HG02840 (cell line): ENCODE results near the gene IKZF3.
"Not testable (repeated sequence)": the region's sequence is repeated elsewhere in the genome, so short reads cannot be mapped to it uniquely, and the experiment has no call there.

Experiments
- ATAC-seq: cut with Tn5 transposase; IDR thresholded peaks from one replicate; pipeline ENCODE4 v1.9.1; 2021; ENCODE audit warnings: mild to moderate bottlenecking, moderate library complexity, moderate number of reproducible peaks; ENCODE audit not compliant: unreplicated experiment, low FRiP score

The IKZF3 gene

DNA sequence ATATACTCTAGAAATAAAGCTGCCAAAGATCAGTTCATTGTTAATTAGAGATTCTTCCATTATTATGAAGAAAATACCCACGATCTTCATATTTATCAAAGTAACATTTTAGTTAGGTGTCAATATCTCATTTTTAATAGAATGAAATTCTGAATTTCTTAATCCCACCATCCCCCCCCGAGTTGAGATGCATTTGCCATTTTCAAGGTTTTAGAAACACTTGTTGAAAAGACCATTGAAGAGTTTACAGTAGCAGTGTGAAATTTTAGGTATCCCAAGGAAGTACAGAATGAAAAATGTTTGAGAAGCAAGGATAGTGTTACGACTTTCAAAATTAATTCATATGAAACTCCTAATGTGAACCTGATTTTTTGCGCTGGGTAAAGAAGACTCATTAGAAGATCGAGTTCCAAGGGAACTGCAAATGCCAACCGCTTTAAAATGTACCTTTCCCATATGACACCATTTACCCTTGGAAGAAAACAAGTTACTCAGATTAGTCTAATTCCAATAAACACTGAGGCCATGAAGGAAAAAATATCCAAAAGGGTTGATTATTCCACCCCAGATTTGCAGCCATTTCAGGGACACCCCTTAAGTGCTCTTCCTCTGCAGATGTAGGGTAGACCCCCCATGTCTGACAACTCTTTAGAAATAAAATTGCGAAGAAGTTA, 731 bp downstream of the IKZF3 start:
- ATAC-seq = no peak

DNA sequence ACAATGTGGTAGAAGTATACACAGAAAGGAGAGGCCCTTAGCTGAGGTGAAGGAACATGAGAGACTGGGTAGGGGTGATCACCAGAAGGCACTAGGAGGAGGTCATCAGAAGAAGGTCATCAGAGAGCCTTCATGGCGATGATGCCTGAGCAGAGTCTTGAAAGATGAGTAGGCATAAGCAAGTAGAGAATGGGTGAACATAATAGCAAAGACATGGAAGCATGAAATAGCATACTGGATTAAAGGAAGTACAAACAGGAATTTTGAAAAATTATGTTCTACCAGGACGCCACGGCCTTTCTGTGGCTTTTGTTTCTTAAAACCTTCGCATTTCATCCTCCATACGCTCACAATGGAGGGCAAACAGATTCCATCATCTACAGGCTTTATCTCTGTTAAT, 2.9 kb downstream of the IKZF3 start:
- ATAC-seq = no peak

DNA sequence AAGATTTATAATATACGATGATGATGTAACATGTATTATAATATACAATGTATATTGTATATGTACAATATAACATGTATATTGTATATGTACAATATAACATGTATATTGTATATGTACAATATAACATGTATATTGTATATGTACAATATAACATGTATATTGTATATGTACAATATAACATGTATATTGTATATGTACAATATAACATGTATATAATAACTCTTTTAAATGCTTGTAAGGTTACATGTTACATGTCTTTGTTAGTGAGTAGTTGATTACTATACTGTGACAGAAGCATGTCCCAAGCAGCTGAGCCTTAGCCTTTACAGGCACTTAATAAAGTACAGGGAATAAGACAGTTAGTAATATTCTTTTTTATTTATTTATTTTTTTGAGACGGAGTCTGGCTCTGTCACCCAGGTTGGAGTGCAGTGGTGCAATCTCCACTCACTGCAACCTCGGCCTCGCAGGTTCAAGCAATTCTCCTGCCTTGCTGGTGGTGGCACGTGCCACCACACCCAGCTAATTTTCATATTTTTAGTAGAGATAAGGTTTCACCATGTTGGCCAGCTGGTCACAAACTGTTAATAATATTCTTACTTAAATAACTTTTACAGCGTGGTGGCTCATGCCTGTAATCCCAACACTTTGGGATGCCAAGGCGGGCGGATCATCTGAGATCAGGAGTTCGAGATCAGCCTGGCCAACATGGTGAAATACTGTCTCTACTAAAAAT, 8.0 kb downstream of the IKZF3 start:
- ATAC-seq = not testable (repeated sequence)

DNA sequence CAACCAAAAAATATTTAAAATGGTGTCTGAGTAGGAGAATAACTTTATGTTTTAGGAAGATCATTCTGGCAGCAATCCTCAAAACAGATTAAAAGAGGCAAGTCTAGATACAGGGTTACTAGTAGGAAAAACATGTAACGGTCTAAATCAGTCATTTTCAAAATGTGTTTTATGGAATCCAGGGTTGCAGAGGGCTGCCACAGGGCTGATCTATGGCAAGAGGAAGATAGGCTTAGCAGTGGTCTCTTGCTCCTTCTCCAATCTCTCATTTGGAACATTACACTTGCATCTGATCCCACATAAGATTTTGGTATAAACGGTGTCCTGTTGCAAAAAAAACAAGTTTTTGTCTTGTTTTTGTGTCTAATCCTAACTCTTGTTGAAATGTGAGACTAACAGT, 9.2 kb downstream of the IKZF3 start:
- no peak for ATAC-seq

DNA sequence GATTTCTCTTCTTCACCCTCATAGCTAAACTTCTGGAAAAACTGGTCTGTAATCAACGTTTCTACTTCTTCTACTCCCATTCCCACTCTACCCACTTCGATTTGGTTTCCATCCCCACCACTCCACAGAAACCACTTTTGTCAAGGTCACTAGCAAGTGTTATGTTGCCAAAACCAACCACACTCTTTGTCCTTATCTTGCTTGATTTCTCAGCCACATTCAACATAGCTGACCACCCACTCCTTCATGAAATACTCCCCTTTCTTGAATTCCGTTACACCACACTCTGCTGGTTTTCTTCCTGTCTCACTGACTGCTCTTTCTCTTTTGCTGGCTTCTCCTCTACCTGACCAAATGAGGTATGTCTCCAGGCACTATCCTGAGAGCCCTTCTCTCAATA, 11.9 kb downstream of the IKZF3 start:
- no peak for ATAC-seq

DNA sequence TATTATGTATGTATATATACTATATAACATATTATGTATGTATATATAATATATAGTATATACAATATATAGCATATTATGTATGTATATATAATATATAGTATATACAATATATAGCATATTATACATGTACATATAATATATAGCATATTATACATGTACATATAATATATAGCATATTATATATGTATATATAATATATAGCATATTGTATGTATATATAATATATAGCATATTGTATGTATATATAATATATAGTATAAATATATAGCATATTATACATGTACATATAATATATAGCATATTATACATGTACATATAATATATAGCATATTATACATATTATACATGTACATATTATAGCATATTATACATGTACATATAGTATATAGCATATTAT, 13.9 kb downstream of the IKZF3 start:
- not testable (repeated sequence) for ATAC-seq

DNA sequence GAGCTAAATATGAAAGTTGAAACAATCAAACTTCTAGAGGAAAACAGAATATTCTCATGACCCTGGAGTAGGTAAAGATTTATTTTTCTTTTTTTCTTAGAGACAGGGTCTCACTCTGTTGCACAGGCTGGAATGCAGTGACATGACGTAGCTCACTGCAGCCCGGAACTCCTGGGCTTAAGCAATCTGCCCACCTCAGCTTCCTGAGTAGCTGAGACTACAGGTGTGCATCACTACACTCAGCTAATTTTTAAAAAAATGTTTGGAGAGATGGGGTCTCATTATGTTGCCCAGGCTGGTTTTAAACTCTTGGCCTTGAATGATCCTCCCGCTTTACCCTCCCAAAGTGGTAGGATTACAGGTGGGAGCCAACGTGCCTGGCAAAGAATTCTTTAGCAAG, 15.5 kb downstream of the IKZF3 start:
- no peak for ATAC-seq

DNA sequence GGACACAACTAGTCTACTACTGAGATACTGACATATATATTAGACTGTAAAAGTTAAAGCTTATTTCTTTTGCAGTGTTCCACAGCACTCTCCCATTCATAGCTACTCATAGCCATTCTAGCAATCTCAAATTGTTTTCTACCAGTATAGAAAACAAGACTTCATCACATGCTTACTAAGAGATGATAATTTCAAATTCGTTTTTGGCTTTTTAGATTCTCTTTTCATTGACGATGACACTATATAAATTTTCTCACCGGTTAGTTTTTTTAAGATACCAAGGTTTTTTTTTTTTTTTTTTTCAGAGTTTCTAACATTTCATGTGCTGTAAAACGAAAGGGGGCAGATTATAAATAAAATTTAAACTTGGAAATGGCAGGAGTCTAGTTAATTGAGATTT, 17.9 kb downstream of the IKZF3 start:
- ATAC-seq = no peak

DNA sequence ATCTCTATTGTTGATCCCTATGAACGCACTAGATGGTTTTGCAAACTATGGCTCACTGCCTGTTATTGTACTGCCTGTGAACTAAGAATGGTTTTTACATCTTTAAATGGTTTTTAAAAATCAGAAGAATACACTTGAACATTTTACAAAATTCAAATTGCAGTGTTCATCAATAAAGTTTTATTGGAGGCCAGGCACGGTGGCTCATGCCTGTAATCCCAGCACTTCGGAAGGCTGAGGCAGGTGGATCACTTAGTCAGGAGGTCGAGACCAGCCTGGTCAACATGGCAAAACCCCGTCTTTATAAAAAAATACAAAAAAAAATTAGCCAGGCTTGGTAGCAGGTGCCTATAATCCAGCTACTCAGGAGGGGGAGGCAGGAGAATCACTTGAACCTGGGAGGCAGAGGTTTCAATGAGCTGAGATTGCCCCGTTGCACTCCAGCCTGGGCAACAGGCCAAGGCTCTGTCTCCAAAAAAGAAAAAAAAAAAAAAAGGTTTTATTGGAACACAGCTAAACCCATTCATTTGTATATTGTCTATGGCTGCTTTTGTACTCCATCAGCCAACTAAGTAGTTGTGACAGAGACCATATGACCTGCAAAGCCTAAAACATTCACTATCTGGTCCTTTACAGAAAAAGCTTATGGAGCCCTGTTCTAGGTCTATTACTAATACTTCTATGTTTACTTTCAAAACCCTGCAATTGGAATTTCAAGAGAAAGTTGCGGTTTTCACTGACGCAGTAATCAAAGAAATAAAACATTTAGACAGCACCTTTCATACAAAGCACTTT, 18.9 kb downstream of the IKZF3 start:
- no peak for ATAC-seq

DNA sequence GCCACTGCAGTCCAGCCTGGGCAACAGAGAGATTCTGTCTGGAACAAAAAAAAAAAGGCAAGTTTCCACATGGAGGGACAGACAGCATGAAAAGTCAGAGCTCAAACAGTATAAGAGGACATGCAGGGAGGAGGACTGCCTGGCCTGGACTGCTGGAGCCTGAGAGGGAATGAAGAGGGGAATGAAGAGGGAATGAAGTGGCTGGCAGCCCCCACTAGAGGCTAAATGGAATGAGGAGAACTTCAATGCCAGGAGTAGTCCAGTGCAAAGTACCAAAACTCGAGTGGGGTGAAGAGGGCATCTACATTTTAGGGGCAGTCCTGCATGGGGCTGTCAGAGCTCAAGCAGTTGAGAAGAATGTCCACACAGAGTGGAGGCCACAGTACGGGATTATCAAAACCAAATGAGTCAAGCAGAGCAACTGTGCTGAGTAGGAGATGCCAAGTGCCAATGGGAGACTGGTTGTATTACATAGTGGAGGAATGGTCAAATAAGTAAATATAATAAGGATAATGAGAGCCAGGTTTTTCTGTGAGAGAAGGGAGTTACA, 22.9 kb downstream of the IKZF3 start:
- ATAC-seq = no peak

DNA sequence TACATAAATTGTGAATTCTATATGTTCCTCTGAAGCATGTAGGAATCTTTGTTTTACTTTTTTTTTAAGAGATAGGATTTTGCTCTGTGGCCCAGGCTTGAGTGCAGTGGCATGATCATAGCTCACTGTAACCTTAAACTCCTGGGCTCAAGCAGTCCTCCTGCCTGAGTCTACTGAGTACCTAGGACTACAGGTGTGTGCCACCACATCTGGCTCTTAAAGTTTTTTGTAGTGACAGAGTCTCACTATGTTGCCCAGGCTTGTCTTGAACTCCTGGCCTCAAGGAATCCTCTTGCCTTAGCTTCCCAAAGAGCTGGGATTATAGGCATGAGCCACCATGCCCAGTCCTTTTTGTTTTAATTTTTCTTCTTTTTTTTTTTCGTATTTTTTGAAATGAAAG, 25.3 kb downstream of the IKZF3 start:
- ATAC-seq = no peak

DNA sequence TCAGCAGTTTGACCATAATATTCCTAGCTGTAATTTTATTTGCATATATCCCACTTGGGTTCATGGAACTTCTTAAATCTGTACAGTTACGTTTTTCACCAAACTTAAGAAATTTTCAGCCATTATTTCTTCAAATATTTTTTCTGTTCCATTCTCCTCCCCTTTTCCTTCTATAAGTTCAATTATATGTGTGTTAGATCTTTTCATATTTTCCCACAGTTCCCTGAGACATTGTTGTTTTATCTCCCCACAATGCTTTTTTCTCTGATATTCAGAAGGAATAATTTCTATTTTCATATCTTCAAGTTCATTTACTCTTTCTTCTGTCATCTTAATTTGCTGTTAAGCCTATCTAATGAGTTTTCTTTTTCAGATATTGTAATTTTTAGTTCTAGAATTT, 26.1 kb downstream of the IKZF3 start:
- ATAC-seq = no peak

DNA sequence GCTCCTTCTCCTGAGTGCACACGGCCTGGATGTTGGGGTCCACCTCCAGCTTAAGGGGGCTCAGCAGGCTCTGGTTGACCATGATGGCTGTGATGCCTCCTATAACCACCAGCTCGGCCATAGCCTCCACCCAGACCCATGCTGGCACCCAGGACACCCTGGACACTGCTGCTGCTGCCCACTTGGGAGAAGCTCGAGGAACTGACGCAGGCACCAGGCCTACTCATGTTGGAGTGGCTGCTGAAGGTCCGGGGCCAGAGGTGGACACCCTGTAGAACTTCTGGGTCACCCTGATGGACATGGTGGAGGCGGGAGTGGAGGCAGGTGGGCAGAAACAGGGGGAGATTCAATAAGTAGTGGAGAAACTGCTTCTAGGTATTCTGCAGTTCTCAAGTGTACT, 28.0 kb downstream of the IKZF3 start:
- ATAC-seq = no peak

DNA sequence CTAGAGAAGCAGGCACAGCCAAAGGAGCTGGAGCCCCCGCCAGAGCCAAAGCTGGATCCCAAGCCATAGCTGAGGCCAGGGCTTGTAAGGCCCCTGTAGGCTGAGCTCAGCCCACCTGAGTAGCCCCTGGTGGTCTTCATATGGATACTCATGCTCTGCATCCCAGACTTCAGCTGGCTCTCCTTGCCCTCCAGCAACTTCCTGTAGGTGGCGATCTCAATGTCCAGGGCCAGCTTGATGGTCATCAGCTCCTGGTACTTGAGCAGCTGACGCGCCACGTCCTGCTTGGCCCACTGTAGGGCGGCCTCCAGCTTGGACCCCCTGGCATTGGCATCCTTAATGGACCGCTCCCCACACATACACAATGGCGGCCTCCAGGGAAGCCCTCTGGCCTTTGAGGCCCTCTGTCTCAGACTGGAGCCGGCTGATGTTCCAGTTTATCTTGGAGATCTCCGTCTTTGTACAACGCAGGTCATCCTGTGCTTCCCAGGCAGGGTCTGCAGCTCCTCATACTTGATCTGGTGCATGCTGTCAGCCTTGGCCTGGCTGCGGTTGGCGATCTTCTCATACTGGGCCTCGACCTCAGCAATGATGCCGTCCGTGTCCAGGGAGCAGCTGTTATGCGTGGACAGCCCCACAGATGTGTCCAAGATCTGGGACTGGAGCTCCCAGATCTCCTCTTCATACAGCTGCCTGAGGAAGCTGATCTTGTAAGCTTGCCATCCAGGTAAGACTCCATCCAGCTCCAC, 28.9 kb downstream of the IKZF3 start:
- ATAC-seq = no peak

DNA sequence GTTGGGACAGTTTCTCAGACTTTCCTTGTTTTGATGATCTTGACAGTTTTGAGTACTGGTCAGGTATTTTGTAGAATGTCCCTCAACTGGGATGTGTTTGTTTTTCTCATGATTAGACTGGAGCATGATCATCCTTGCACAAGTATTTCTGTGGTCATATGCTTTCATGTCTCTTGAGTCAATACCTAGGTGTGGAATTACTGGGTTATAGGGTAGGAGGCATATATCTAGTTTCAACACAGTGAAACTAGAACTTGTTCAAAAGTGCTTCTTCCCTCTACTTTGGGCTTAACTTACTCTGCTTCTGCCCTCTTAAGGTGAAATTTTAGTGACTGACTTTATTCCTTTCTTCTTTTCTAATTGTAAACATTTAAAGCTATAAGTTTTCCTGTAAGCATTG, 30.1 kb downstream of the IKZF3 start:
- no peak for ATAC-seq

DNA sequence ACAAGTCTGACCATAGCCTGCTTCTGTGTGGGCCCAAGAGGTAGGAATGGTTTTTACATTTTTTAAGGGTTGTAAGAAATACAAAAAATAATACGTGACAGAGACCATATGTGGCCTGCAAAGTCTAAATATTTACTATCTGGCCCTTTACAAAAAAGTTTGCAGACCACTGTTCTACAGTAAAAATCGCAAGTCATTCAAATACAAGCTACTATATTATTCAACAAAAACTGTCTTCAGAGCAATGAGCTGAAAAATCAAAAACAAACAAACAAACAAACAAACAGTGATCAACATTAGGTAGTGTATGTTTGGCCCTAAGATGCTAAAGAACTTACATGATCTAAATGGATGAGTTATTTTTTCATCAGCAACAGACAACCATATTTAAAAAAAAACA, 32.5 kb downstream of the IKZF3 start:
- no peak for ATAC-seq

DNA sequence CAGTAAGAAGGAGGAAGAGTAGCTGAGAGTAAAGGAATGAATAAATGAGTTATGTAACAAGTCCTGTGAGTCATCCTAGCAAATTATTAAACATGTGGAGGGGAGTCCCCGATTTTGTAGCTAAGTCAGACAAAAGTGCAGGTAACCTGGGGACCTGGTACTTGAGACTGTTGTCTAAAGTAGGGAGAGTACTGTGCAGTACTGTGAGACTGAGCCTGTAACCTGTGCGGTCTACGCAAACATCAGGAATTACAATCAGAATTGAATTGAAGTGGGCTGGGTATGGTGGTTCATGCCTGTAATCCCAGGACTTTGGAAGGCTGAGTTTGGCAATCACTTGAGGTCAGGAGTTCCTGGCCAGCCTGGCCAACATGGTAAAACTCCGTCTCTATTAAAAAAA, 35.7 kb downstream of the IKZF3 start:
- ATAC-seq = no peak

DNA sequence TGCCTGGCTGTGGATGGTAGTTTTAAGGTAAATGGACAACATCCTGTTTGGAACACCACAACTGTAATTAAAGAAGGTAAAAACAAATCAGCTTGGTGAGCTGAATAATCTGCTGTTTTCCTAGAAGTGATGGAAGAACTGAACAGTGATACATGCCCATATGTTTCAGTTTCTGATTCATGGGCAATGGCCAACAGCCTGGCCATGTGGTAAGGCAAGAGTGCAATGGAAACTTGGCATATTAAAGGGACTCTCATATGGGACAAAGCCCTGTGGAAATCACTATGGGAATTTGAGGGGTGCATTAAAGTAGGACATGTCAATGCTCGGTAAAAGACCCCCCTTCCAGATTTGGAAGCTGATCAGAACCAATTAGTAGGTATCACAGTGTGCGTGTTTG, 37.8 kb downstream of the IKZF3 start:
- no peak for ATAC-seq

DNA sequence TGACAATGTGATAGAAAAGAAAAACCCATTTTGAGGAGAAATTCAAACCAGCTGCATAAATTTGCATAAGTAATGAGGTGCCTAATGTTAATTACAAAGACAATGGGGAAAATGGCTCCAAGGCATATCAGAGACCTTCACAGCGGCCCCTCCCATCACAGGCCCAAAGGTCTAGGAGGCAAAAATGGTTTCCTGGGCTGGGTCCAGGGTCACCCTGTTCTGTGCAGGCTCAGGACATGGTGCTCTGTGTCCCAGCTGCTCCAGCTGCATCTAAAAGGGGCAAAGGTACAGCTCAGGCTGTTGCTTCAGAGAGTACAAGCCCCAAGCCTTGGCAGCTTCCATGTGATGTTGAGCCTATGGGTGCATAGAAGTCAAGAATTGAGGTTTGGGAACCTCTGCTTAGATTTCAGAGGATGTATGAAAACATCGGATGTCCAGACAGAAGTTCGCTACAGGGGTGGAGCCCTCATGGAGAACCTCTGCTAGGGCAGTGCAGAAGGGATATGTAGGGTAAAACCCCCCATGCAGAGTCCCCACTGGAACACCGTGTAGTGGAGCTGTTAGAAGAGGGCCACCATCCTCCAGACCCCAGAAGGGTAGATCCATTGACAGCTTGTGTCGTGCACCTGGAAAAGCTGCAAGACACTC, 40.6 kb downstream of the IKZF3 start:
- no peak for ATAC-seq

DNA sequence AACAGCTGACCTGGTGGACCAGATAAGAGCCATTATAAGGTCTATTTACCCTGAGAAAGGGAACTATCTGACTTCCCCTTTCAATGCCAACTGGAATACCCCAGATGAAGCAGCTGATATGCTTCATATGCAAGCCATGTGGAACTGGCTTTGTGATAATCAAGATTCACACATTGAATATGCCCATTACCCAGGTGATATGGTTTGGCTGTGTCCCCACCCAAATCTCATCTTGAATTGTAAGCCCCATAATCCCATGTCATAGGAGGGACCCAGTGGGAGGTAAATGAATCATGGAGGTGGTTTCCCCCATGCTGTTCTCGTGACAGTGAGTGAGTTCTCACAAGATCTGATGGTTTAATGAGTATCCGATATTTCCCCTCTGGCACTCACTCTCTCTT, 42.1 kb downstream of the IKZF3 start:
- no peak for ATAC-seq
